T1000 (cell line): ENCODE data around the gene SPATA25.
"Not testable (repeated sequence)": the region's sequence is repeated elsewhere in the genome, so short reads cannot be mapped to it uniquely, and the experiment has no call there.

Experiments
- DNase-seq: peaks from one replicate; lab custom pipeline; 2025; ENCODE audit warnings: mixed read lengths; lab: John Stamatoyannopoulos, UW

SPATA25 gene

GRCh38 chr20:45893831-45894230, 6.4 kb upstream of the SPATA25 start:
- DNase-seq: no peak

GRCh38 chr20:45892828-45893500, 5.5 kb upstream of the SPATA25 start:
- DNase-seq: no peak

DNA sequence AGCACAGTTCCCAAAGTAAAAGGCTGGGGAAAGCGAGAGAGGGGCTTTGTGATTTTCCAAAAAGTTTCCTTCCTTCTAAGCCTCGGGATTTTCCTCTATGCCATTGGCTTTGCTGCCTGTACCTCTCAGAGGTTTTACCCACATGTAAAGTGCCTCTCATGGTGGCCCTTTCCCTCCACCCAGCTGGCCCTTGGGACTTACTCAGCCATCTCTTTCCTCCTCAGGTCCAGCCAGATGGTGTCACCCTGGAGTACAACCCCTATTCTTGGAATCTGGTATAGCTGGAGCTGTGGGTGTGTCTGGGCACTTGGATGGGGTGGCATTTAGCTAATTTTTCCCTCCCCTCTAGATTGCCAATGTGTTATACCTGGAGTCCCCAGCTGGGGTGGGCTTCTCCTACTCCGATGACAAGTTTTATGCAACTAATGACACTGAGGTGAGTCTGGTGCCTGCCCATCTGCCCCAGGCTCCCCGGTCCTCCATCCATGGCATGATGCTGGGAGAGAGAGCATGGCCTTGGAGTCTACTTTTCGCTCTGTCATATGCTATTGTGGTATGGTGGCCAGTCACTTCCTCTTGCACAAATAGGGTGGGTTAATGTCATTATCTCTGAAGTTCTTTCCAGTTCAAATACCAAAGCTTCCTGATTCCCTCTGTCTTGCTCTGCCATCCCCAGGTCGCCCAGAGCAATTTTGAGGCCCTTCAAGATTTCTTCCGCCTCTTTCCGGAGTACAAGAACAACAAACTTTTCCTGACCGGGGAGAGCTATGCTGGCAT, 4.8 kb upstream of the SPATA25 start:
- no peak for DNase-seq

GRCh38 chr20:45890985-45891983, 3.9 kb upstream of the SPATA25 start, which contains the start of the genes CTSA and NEURL2:
CTSA (plus strand) TSS chr20:45891335; CDS start chr20:45891569, 234 bp downstream.
NEURL2 (minus strand) TSS chr20:45891208; CDS start chr20:45890991, 217 bp downstream.
- peak; percentile 95 for DNase-seq

DNA sequence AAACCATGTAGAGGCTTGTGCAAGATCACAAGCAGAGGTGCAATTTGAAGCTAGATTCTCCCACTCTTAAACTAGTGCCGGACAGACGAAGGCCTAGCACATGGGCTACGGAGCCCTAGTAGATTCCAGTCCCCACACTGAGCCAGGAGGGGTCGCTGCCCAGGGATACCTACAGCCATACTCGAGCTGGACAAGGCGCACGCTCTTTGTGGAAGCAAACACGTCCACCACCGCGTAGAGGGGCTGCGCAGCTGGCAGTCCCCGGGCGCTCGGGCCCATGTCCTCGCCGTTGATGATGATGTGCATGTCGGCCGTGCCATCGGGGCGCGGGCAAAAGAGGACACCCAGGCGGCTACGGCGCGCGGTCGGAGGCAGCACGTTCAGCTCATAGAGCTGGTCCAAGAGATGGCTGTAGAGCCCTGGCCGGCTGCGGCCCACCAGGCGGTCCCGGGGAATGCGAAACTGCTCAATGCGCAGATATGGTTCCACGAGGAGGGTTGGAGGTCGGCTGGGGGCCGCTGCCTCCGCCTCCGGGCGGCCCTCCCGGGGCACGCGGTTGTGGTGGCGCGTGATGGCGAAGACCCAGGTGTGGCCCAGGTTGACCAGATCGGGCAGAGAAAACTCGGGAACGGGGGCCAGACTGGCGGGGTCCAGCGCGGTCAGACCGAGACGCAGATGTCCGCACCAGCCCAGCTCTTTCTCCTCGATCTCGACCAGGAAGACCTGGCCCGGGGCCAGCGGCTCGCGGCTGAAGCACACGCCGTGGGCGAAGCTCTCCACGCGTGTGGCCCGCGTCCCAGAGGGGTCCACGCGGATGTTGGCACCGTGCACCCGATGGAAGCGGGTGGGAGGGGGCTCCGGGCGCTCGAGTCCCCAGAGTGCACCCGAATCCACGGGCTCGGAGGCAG, 2.9 kb upstream of the SPATA25 start:
- DNase-seq: no peak

DNA sequence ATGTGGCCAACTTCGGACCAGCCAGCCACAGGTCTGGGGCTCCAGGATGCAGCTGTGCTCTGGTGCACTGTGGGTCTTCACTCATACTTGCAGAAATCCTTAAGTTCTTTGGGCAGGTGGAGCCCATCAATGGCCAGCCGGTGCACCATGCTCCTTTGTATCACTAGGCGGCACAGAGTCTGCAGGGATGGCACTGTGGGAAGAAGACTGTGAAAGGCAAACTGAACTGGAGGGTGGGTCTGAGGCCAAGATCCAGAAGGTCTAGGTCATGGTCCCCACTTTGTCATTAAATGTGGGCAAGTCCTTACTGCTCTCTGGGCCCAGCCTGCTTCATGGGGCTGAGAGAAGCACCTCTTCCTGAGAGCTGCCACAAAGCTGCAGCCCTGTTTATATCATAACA, 1.3 kb upstream of the SPATA25 start:
- DNase-seq: no peak

DNA sequence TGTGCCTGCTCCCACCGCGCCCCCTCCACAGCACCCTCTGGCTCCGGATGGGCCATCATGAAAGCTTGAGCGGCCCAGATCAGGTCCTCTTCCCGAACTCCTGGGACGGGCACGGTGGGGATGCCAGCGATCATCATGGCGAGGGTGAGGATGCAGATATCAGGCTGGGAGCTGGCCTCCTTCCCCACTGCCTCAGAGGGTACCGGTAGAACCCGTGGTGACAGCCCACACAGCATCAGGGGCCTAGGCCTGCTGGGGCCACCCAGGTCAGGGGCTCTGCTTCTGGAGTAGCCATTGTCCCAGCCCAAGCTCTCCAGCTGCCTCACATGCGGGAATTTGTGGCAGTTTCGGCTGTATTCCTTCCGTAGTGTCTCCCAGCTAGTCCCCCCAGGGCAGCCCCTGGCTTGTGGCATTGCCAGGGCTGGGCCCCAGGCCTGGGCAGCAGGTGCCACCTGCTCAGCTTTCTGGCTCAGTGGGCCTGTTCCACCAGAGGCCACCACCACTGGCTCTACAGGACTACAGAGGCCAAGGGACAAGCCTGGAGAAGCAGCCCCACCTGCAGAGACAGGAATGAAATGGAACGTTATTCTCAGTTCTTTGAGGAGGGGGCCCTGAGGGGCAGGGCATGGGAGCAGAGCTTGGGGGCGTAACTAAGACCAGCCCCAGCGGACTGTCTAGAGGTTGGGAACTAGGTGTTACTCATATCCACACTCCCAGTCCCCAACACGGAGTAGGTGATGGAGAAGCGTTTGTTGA, 654 bp downstream of the SPATA25 start:
- no peak for DNase-seq

DNA sequence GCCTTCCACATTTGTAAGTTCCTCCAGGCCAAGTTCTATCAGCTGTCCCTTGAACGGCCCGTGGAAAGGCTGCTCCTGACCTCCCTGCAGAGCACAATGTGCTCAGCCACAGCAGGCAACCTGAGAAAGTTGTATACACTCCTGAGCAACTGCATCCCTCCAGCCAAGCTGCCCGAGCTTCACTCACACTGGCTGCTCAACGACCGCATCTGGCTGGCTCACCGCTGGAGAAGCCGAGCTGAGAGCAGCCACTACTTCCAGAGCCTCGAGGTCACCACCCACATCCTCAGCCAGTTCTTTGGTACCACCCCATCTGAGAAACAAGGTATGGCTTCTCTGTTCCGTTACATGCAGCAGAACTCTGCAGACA, 4.3 kb downstream of the SPATA25 start:
- DNase-seq: no peak

DNA sequence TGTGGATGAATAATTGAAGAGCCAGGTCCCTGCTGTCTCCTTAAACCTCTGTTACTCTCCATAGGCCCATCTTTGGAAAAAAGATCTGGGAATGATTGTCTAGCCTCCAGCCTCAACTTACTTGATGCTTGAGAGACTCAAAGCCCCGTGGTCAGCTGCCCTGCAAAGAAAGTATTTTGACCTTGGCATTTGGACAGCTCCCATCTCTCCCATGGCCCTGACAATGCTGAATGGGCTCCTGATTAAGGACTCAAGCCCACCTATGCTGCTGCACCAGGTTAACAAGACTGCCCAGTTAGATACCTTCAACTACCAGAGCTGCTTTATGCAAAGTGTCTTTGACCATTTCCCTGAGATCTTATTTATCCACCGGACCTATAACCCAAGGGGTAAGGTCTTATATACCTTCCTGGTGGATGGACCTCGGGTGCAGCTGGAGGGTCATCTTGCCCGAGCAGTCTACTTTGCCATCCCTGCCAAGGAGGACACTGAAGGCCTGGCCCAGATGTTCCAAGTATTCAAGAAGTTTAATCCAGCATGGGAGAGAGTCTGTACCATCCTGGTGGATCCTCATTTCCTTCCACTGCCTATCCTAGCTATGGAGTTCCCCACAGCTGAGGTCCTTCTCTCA, 4.8 kb downstream of the SPATA25 start:
- no peak for DNase-seq

DNA sequence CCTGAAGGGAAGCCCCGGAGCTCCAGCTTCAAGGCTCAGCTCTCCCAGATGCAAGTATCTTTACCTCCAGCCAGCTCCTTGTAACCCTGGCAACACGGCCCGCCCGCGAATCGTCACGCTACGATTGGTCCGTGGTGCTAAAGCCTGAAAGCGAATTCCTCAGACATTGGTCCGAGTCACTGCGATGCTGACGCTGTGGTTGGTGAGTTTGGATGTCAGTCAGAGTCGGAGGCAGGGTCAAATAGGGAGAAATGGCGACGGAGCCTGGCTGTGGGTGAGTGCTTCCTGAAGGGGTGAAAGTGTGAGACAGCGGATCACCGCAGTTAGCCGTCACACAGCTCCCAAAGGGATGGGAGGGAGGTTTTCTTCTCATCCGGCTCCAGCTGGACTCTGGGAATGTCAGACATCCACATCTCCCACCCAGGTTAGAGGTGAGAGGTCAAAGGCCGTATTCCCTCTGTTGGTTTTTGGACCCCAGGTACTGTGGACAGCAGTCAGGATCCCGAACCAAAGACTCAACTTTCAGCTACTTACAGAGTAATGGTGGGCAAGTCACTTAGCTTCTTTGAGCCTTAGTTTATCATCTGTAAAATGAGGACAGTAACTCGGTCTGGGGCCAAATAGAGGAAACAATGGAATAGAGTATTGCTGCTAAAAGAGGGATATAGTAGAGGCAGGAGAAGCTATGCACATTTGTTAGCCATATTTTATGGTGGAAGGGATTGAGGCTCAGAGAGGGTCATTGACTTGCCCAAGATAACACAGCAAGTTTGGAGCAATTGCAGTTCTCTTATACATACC, 6.2 kb downstream of the SPATA25 start, which contains the start of gene ZSWIM1:
ZSWIM1 (plus strand) TSS at position 240 of the 801 bp plus-strand sequence. CDS start 1,366 bp downstream, outside the sequence.
- peak; percentile 100 for DNase-seq

GRCh38 chr20:45878076-45878761, 9.2 kb downstream of the SPATA25 start:
- no peak for DNase-seq

DNA sequence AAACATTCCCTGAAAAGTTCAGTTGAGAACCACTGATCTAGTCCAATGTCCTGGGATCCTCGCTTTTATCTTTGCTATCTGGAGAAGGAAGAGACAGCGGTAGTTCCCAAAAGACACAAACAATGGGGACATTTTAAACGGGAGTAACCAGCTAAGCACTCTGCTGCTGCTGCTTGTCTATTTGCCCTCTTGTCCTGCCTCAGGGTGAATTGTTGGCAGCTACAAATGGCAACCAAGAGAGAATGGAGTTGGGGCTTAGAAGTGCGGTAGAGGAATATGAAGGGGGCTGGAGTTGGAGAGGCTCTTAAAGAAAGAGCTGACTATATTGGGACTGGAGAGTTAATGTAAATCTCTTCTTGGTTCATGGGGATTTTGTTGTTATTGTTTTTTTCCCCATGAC, 12.8 kb downstream of the SPATA25 start:
- no peak for DNase-seq

DNA sequence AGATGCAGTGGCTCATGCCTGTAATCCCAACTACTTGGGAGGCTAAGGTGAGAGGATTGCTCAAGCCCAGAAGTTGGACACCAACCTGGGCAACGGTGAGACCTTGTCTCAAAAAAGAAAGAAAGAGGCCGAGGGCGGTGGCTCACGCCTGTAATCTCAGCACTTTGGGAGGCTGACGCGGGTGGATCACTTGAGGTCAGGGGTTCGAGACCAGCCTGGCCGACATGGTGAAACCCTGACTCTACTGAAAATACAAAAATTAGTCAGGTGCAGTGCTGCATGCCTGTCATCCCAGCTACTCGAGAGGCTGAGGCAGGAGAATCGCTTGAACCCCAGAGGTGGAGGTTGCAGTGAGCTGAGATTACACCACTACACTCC, 13.3 kb downstream of the SPATA25 start:
- DNase-seq: not testable (repeated sequence)

DNA sequence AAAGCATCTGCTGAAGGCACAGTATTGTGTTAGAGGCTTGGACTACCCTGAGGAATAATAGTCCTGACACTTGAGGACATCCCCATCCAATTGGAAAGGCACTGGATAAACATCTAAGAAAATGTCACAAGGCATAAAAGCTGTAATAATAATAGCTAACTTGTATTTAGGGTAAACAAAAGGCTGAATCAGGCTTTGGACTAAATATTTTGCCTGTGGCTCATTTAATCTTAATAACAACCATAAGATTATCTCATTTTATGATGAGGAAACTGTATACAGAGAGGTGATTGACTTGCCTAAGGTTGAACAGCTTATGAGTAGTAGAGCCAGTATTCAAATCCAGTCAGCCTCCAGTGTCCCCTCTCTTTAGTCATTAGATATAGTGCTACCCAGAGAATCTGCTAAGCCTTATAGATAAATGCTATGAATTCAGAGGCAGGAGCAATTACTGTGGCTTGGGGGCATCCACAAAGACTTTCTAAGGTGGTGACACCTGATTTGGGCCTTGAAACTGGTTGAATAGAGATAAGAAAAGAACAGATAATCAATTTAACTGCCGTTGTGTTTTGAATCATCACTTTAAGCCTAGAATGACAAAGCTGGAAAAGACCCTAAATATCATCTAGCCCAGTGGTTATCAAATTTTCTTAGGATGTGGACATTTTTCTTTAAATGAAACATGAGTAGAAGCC, 13.9 kb downstream of the SPATA25 start:
- no peak for DNase-seq

GRCh38 chr20:45872626-45873025, 14.8 kb downstream of the SPATA25 start:
- DNase-seq: no peak

DNA sequence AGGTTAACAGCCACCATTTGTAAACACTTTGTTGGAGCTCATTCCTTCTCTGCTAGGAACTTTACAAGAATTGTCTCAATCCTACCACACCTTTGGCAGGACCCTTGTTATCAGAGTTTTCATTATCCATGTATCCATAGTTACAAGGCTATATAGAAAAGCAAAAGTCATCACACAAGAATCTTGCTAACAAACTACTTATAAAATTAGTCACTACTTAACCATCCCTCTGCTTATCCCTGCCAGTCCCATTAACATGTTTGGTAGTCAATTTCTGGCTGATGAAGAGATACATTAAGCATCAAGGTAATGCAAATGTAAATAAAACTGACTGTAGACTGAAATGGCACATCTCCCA, 19.6 kb downstream of the SPATA25 start:
- DNase-seq: peak; percentile 37

DNA sequence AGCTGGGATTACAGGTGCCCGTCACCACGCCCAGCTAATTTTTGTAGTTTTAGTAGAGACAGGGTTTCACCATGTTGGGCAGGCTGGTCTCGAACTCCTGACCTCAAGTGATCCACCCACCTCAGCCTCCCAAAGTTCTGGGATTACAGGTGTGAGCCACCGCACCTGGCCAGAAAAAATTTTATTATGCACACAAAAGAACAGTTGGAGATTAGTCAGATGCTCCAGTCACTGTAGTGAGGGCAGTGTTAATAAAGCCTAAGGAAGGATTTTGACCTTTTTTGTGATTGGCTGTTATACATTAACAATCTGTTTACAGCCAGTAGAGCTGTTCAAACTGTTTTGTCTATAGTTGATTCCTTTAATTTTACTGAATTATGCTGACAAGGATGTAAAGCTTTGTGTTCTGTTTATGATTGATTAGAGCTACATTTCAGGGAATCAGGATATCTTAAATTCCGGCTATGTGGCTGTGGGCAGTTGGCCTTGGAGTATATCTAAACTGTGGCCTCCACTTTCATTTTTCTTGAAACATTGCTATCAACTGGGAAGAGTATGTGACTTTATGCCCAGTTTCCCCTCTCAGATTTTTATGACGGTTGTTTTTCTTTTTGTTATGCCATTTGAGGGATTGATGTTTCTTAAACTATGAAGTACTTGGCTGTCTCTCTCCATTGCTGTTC, 20.1 kb downstream of the SPATA25 start:
- no peak for DNase-seq
